Esophagus muscularis mucosa (tissue), 4 donors: ENCODE measurements around the gene NSF. TPM values are rescaled to one million over a fixed set of nuclear protein-coding genes. Genes with fewer than 3 reads are reported as not detected.

ENCODE experiments used
- DNase-seq: peaks from one replicate; pipeline ENCODE4 v3.0.0-alpha.2; 2017; ENCODE audit errors: extremely low spot score
- H3K27ac ChIP-seq, 4 donors: fragments of 200-600 bp; sonication (generic); replicated peaks in 1 of 4; 1 replicate in 3 of 4; 2 replicates in 1 of 4; pipeline ENCODE4 v1.5.1; 2016 to 2019; ENCODE audit warnings: mild to moderate bottlenecking in 1 of 4
- H3K27me3 ChIP-seq, 4 donors: fragments of 200-600 bp; sonication (generic); one replicate each; pipeline versions ENCODE4 v1.5.1 to v1.6.0; 2016 to 2019
- H3K36me3 ChIP-seq, 4 donors: fragments of 200-600 bp; sonication (generic); one replicate each; pipeline ENCODE4 v1.5.1; 2016 to 2019
- H3K4me1 ChIP-seq, 4 donors: fragments of 200-600 bp; sonication (generic); one replicate each; pipeline ENCODE4 v1.5.1; 2016 to 2019
- H3K4me3 ChIP-seq, 4 donors: fragments of 200-600 bp; sonication (generic); 1 replicate in 2 of 4; 2 replicates in 2 of 4; pipeline ENCODE4 v1.5.1; 2016 to 2019; ENCODE audit warnings: mild to moderate bottlenecking in 4 of 4, moderate library complexity in 1 of 4
- H3K9me3 ChIP-seq, 4 donors: fragments of 200-600 bp; sonication (generic); 1 replicate in 3 of 4; 2 replicates in 1 of 4; pipeline ENCODE4 v1.5.1; 2016 to 2019
- EP300 ChIP-seq: sonication (generic); formaldehyde crosslinking; IDR thresholded peaks from one replicate; pipeline ENCODE4 v1.6.1; 2017; ENCODE audit warnings: antibody characterized with exemption
- POLR2A ChIP-seq: fragments of 450-650 bp; IDR thresholded peaks from one replicate; pipeline ENCODE4 v1.6.1; 2017; ENCODE audit warnings: antibody characterized with exemption, moderate library complexity, mild to moderate bottlenecking, low read depth
- POLR2AphosphoS5 ChIP-seq, 2 donors: sonication (generic); formaldehyde crosslinking; IDR thresholded peaks; one replicate each; pipeline ENCODE4 v1.6.1; 2017; ENCODE audit warnings: antibody characterized with exemption in 2 of 2
- WGBS: methylation state at CpG from one replicate; pipeline ENCODE4 v1.1.5; 2018; 5-methylcytosine and 5-hydroxymethylcytosine counted together
- intact Hi-C: fragments of 100-400 bp; cut with DNase I; formaldehyde crosslinking; loops from one replicate; pipeline ENCODE4 v1.15.1; 2023
- total RNA-seq, 4 donors: library from RNA; depleted of rRNA; stranded (reverse); fragments of >200 nt; gene quantifications; one replicate each; pipeline versions ENCODE4 v1.1.0 to v1.2.1, GENCODE V29; 2016
- TF ChIP-seq, protein P1 (sequence below), 3 experiments: fragments of 200-600 bp in 2 of 3; fragments of 450-650 bp in 1 of 3; sonication (generic) in 2 of 3; IDR thresholded peaks; one replicate each; pipeline ENCODE4 v1.5.1; 2017 to 2019; ENCODE audit warnings: antibody characterized with exemption in 3 of 3, mild to moderate bottlenecking in 2 of 3, moderate library complexity in 1 of 3

The NSF gene
- total RNA-seq, 4 donors from 2014 or later = 15.7 to 25.3 (median 17.9) TPM

- 91% methylated on average over 9 of the region's 9 CpGs for WGBS
- Histone ChIP-seq H3K36me3 (peaks cover 16 to 44% (median 28%) of the 10 kb centered on the region in 4 donors), H3K27ac (no peak overlapping the region), H3K4me1 (peaks cover 0 to under 1% (median 0%) of the 10 kb centered on the region in 4 donors), H3K27me3 (no peaks in the 10 kb centered on the region), H3K9me3 (no peaks in the 10 kb centered on the region), H3K4me3 (no peak overlapping the region)
- TF ChIP-seq, protein P1, sequence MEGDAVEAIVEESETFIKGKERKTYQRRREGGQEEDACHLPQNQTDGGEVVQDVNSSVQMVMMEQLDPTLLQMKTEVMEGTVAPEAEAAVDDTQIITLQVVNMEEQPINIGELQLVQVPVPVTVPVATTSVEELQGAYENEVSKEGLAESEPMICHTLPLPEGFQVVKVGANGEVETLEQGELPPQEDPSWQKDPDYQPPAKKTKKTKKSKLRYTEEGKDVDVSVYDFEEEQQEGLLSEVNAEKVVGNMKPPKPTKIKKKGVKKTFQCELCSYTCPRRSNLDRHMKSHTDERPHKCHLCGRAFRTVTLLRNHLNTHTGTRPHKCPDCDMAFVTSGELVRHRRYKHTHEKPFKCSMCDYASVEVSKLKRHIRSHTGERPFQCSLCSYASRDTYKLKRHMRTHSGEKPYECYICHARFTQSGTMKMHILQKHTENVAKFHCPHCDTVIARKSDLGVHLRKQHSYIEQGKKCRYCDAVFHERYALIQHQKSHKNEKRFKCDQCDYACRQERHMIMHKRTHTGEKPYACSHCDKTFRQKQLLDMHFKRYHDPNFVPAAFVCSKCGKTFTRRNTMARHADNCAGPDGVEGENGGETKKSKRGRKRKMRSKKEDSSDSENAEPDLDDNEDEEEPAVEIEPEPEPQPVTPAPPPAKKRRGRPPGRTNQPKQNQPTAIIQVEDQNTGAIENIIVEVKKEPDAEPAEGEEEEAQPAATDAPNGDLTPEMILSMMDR (IDR thresholded peaks at IDR 0.05) = no peak
- TF ChIP-seq POLR2A (no peak), EP300 (no peak)
- intact Hi-C loops = no loop called here
- no peak for DNase-seq
Observed at GRCh38 chr17:46759141-46759540, 168.7 kb downstream of the NSF start.

DNA sequence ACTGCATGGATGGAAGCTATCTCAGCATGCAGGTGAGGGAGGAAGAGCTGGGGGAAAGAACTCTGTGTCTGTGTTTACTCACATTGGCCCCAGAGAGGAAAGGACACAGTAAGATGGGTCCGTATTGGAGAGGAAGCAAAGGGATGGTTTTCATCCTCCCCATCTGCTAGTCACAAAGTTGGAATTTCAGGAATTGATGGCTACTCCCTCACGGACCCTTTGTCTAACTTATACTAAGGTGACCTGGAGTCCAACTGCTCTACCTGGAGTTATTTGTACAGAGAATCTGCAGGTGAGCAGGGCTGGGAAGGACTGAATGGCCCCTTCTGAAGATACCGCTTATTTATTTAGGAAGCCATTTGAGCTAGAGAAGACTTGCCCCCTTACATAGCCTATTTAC, 172.9 kb downstream of the NSF start:
- Histone ChIP-seq H3K9me3 (no peaks in the 10 kb centered on the region), H3K4me3 (no peak overlapping the region), H3K36me3 (peaks cover 0 to 8% (median 2%) of the 10 kb centered on the region in 4 donors), H3K4me1 (peaks cover 0 to 13% (median 4%) of the 10 kb centered on the region in 4 donors), H3K27me3 (no peaks in the 10 kb centered on the region), H3K27ac (no peak overlapping the region)
- no peak for DNase-seq
- TF ChIP-seq, protein P1 (IDR thresholded peaks at IDR 0.05) = no peak
- no peak for TF ChIP-seq EP300
- TF ChIP-seq POLR2A = no peak
- no peak for TF ChIP-seq POLR2AphosphoS5 (IDR thresholded peaks at IDR 0.05)
- WGBS = 82% methylated on average over 3 of the region's 3 CpGs
- intact Hi-C loops = no loop called here

- H3K27me3 ChIP-seq = no peaks in the 10 kb centered on the region
- intact Hi-C loops = no loop called here
- no peaks in the 10 kb centered on the region for H3K9me3 ChIP-seq
- H3K4me1 ChIP-seq = peaks cover 0 to 13% (median 4%) of the 10 kb centered on the region in 4 donors
- no peak overlapping the region for H3K4me3 ChIP-seq
- 82% methylated on average over 12 of the region's 12 CpGs for WGBS
- peaks cover 0 to 4% (median under 1%) of the 10 kb centered on the region in 4 donors for H3K36me3 ChIP-seq
- no peak for DNase-seq
- TF ChIP-seq, protein P1 (IDR thresholded peaks at IDR 0.05) = no peak
- TF ChIP-seq POLR2AphosphoS5 (IDR thresholded peaks at IDR 0.05) (no peak), EP300 (no peak), POLR2A (no peak)
- no peak overlapping the region for H3K27ac ChIP-seq
Observed at GRCh38 chr17:46764000-46764708, 173.7 kb downstream of the NSF start.

GRCh38 chr17:46764709-46765401, 174.4 kb downstream of the NSF start:
- Histone ChIP-seq H3K27ac (no peak overlapping the region), H3K27me3 (peaks cover 0 to 5% (median 0%) of the 10 kb centered on the region in 4 donors), H3K9me3 (no peaks in the 10 kb centered on the region), H3K4me1 (peaks cover 6 to 15% (median 10%) of the 10 kb centered on the region in 4 donors), H3K4me3 (no peak overlapping the region), H3K36me3 (no peaks in the 10 kb centered on the region)
- TF ChIP-seq, protein P1 (IDR thresholded peaks at IDR 0.05) = no peak
- TF ChIP-seq POLR2A = no peak
- TF ChIP-seq POLR2AphosphoS5 (IDR thresholded peaks at IDR 0.05) = no peak
- no peak for TF ChIP-seq EP300
- intact Hi-C loops = no loop called here
- no peak for DNase-seq
- WGBS = 66% methylated on average over 11 of the region's 13 CpGs
